Psoas muscle (tissue), 8 donors: Measurements from ENCODE around the gene MROH2B. TPM values are rescaled to one million over a fixed set of nuclear protein-coding genes. Genes with fewer than 3 reads are reported as not detected.

Source experiments
- ATAC-seq, 4 donors: fragments of 200-7000 bp; cut with Tn5 transposase; one replicate each; pipeline ENCODE4 v1.9.1; 2020; ENCODE audit warnings: moderate library complexity in 3 of 4, mild to moderate bottlenecking in 2 of 4
- DNase-seq, 2 donors: peaks; one replicate each; pipeline ENCODE4 v3.0.0-alpha.2; 2020
- H3K27ac ChIP-seq: fragments of 200-600 bp; one replicate; pipeline ENCODE4 v1.8.0; 2022
- H3K27me3 ChIP-seq, 3 donors: fragments of 200-600 bp in 1 of 3; one replicate each; pipeline versions ENCODE4 v1.6.1 to v1.8.0; 2013 to 2022; ENCODE audit warnings: low read length in 2 of 3, mild to moderate bottlenecking in 2 of 3, moderate library complexity in 1 of 3; ENCODE audit not compliant: insufficient read depth in 3 of 3
- H3K36me3 ChIP-seq, 2 donors: fragments of 200-600 bp in 1 of 2; one replicate each; pipeline versions ENCODE4 v1.6.1 to v1.8.0; 2013 to 2022; ENCODE audit warnings: low read depth in 1 of 2, mild to moderate bottlenecking in 1 of 2, moderate library complexity in 1 of 2; ENCODE audit not compliant: insufficient read depth in 1 of 2
- H3K4me1 ChIP-seq: fragments of 200-600 bp; one replicate; pipeline ENCODE4 v1.8.0; 2022
- H3K4me3 ChIP-seq: fragments of 200-600 bp; one replicate; pipeline ENCODE4 v1.8.0; 2022; ENCODE audit warnings: mild to moderate bottlenecking
- H3K9me3 ChIP-seq: fragments of 200-600 bp; one replicate; pipeline ENCODE4 v1.8.0; 2022
- CTCF ChIP-seq: fragments of 200-600 bp; IDR thresholded peaks from one replicate; pipeline ENCODE4 v1.8.0; 2022; ENCODE audit warnings: antibody characterized with exemption
- WGBS, 3 donors: extraction: QIAGEN DNeasy Blood & Tissue Kit; methylation state at CpG; one replicate each; pipeline versions ENCODE4 v1.1.6 to v1.1.7; 2013; 5-methylcytosine and 5-hydroxymethylcytosine counted together
- intact Hi-C, 2 donors: fragments of 100-400 bp; cut with DNase I; formaldehyde crosslinking; loops; one replicate each; pipeline versions ENCODE4 v1.11.0 to v1.14.2; 2022
- polyA plus RNA-seq, 3 donors: library from polyadenylated mRNA; stranded (reverse); fragments of 200-250 nt; gene quantifications; one replicate each; pipeline ENCODE4 v1.2.3, GENCODE V29; 2013
- total RNA-seq, 4 donors: library from RNA; stranded (reverse); fragmentation: NEBNext Ultra II Directional in 2 of 4; extraction: Animal tissue kit (Norgen Biotek cat#: 25700) in 2 of 4; gene quantifications; one replicate each; pipeline versions ENCODE4 v1.2.1 to v1.2.4, GENCODE V29; 2021 to 2023
- donor health status: healthy with polysubstance abuse.
- donor health status: DM: no; HTN: no; CAD: no; lungs with moderate emphysema.
- donor health status: Bipolar disorder and iron deficiency.
- donor health status: healthy.
- donor health status: DM: yes; HTN: yes; CAD: no.
- donor health status: DM: no; HTN: no; CAD: no.
- donor health status: DM: no; HTN: no; CAD: no.
- donor health status: DM: yes; HTN: yes; CAD: no.

MROH2B gene
- total and polyA plus RNA-seq, 7 donors, result not detected

DNA sequence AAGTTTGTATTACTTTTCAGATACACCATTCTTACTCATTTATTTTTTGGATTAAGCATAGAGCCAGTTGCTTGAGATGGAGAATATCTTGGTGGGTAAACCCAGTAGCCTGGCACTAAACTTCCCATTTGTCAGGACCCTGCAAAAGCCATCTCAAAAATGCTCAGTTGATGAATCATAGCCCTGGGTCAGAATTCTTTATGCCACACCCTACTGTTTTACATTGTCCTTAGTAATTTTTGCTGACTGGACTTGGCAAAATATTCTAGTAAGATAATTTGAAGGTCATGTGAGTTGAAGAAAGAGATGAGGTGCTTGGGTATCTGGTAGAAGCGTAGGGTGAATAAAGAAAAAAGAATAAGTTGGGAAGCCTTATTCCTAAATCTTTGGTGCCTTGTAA lies 111.1 kb downstream of the MROH2B start:
- H3K9me3 ChIP-seq, result no peaks in the 10 kb centered on the region
- no peaks in the 10 kb centered on the region for H3K4me1 ChIP-seq
- no peak for TF ChIP-seq CTCF
- no peaks in the 10 kb centered on the region for H3K36me3 ChIP-seq
- WGBS, 3 donors, result 91 to 100% (median 92%) methylated on average over 1 of the region's 1 CpG
- H3K4me3 ChIP-seq, result no peak overlapping the region
- ATAC-seq (no peak), DNase-seq (no peak)
- H3K27ac ChIP-seq, result no peak overlapping the region
- intact Hi-C loops, result no loop called here
- H3K27me3 ChIP-seq, result no peaks in the 10 kb centered on the region

- Histone ChIP-seq H3K4me3 (no peak overlapping the region), H3K27me3 (no peaks in the 10 kb centered on the region), H3K9me3 (no peaks in the 10 kb centered on the region), H3K4me1 (no peaks in the 10 kb centered on the region), H3K27ac (no peak overlapping the region), H3K36me3 (no peaks in the 10 kb centered on the region)
- ATAC-seq (no peak), DNase-seq (no peak)
- 81 to 88% (median 84%) methylated on average over 5 of the region's 5 CpGs for WGBS, 3 donors
- intact Hi-C loops, result no loop called here
- TF ChIP-seq CTCF, result no peak
Measured at GRCh38 chr5:40958811-40959210, 112.3 kb downstream of the MROH2B start.

- TF ChIP-seq CTCF, result no peak
- WGBS, 3 donors, result 83 to 94% (median 84%) methylated on average over 3 of the region's 3 CpGs
- intact Hi-C loops, result no loop called here
- no peaks in the 10 kb centered on the region for H3K36me3 ChIP-seq
- no peaks in the 10 kb centered on the region for H3K9me3 ChIP-seq
- no peak for DNase-seq
- no peak overlapping the region for H3K4me3 ChIP-seq
- no peak overlapping the region for H3K27ac ChIP-seq
- ATAC-seq, result no peak
- H3K27me3 ChIP-seq, result no peaks in the 10 kb centered on the region
- no peaks in the 10 kb centered on the region for H3K4me1 ChIP-seq
Measured at GRCh38 chr5:40957048-40957447, 114.1 kb downstream of the MROH2B start.

GRCh38 chr5:40955313-40955712 lies 115.8 kb downstream of the MROH2B start:
- no peaks in the 10 kb centered on the region for H3K4me1 ChIP-seq
- H3K36me3 ChIP-seq, result no peaks in the 10 kb centered on the region
- intact Hi-C loops, result no loop called here
- 72 to 79% (median 78%) methylated on average over 5 of the region's 5 CpGs for WGBS, 3 donors
- TF ChIP-seq CTCF, result no peak
- H3K9me3 ChIP-seq, result no peaks in the 10 kb centered on the region
- H3K27ac ChIP-seq, result no peak overlapping the region
- ATAC-seq, result no peak
- H3K27me3 ChIP-seq, result no peaks in the 10 kb centered on the region
- no peak overlapping the region for H3K4me3 ChIP-seq
- DNase-seq, result no peak

Other genes starting within 250 kb of the MROH2B start
- 1,000 to 10,000 TPM in 1 of 4 donors, 100 to 1,000 TPM in 3; 737 to 1,162 (median 919) TPM for gene RPL37, start 236.1 kb downstream of the MROH2B start, total RNA-seq
- gene RPL37, start 236.1 kb downstream of the MROH2B start, polyA plus RNA-seq, result 1,000 to 10,000 TPM in 2 of 3 donors, 100 to 1,000 TPM in 1; 991 to 2,293 (median 1,068) TPM
- 1 to 10 TPM; 3.0 to 4.1 (median 3.8) TPM for gene CARD6, start 230.0 kb downstream of the MROH2B start, total RNA-seq
- 1 to 10 TPM; 1.1 to 2.9 (median 1.2) TPM for gene CARD6, start 230.0 kb downstream of the MROH2B start, polyA plus RNA-seq
- gene C7, start 161.8 kb downstream of the MROH2B start, total RNA-seq, result 10 to 100 TPM in 1 of 4 donors, 1 to 10 TPM in 3; 1.5 to 33.0 (median 6.9) TPM
- 1 to 10 TPM; 1.2 to 5.1 (median 3.8) TPM for gene C7, start 161.8 kb downstream of the MROH2B start, polyA plus RNA-seq
- gene C6, start 142.2 kb upstream of the MROH2B start, total RNA-seq, result 1 to 10 TPM in 1 of 4 donors, under 1 TPM in 3; 0.17 to 1.1 (median 0.46) TPM
- under 1 TPM; 0.13 to 0.14 (median 0.13) TPM for gene C6, start 142.2 kb upstream of the MROH2B start, polyA plus RNA-seq